ENCODE measurements around the gene LRFN4. TPM values are rescaled to one million over a fixed set of nuclear protein-coding genes. Genes with fewer than 3 reads are reported as not detected.

LRFN4 gene
- total RNA-seq, 1 experiment from 2014 or later: 66.7 TPM

DNA sequence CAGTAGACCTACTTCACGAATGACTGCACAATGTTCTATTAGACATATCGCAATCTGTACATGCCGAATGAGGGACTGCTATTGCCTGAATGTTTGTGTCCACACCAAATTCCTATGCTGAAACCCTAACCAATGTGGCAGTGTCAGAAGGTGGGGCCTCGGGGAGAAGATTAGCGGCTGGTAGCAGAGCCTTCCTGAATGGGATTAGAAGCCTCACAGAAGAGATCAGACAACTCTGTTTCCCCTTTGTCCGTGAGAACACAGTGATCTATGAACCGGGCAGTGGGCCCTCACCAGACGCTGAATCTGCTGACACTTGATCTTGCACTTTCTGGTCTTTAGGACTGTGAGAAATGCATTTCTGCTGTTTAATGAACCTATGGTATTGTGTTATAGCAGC, 33.1 kb downstream of the LRFN4 start:
- Mint-ChIP-seq H3K9me3 (no peaks in the 10 kb centered on the region; a peak in 1 of 5 replicates), H3K4me3 (peak overlapping the region in 1 of 2 experiments; percentile 35; a peak in 1 of 5 replicates), H3K4me1 (peaks cover 48 to 66% of the 10 kb centered on the region in 2 experiments), H3K27me3 (ENCODE audit: low read depth) (no peaks in the 10 kb centered on the region), H3K36me3 (ENCODE audit: insufficient read depth in 1 of 3, low read depth in 3 of 3) (peaks cover 0 to 5% (median 0%) of the 10 kb centered on the region in 3 experiments; a peak in 1 of 7 replicates), H3K27ac (peak overlapping the region; percentile 26 to 89 (median 59); a peak in 3 of 7 replicates)
- Histone ChIP-seq H2BK20ac (ENCODE audit: low read depth, low read length, poor library complexity, severe bottlenecking) (no peak overlapping the region), H3K27ac (ENCODE audit: insufficient read length, low read depth, low read length) (no peak overlapping the region), H4K8ac (replicated peaks; ENCODE audit: insufficient read length, low read depth, low read length) (no peak overlapping the region), H4K20me1 (ENCODE audit: control insufficient read depth, insufficient read depth, insufficient read length) (no peaks in the 10 kb centered on the region), H2BK5ac (ENCODE audit: insufficient read length, low read length) (no peak overlapping the region), H3K4me1 (ENCODE audit: insufficient read depth, low read length) (peaks cover 5% of the 10 kb centered on the region; the same call in 1 of the 2 replicates), H3K4ac (ENCODE audit: low read depth, low read length) (no peak overlapping the region), H3K23ac (ENCODE audit: insufficient read length, low read depth, low read length) (no peak overlapping the region), H3K79me1 (ENCODE audit: insufficient read depth, low read depth, low read length, poor library complexity, severe bottlenecking) (no peaks in the 10 kb centered on the region), H4K5ac (ENCODE audit: insufficient read length, low read depth, low read length) (no peak overlapping the region), H2AFZ (ENCODE audit: low read length) (no peak overlapping the region), H3K56ac (ENCODE audit: insufficient read length, low read depth, low read length) (no peak overlapping the region), H3K4me2 (ENCODE audit: insufficient read depth, insufficient read length, low read length) (no peak overlapping the region), H3K14ac (ENCODE audit: insufficient read depth, low read length) (no peak overlapping the region), H3K23me2 (ENCODE audit: insufficient read length, low read depth, low read length, poor library complexity, severe bottlenecking) (no peaks in the 10 kb centered on the region), H3K79me2 (ENCODE audit: insufficient read depth, low read length) (no peaks in the 10 kb centered on the region), H3K27me3 (ENCODE audit: insufficient read depth, low read length) (no peaks in the 10 kb centered on the region), H2BK12ac (ENCODE audit: insufficient read length, low read depth, low read length) (no peak overlapping the region), H3K9me3 (ENCODE audit: control insufficient read depth, low read depth, low read length) (no peaks in the 10 kb centered on the region), H4K91ac (ENCODE audit: insufficient read length, low read depth, low read length) (no peak overlapping the region), H2BK120ac (ENCODE audit: low read depth, low read length, poor library complexity, severe bottlenecking) (no peak overlapping the region), H3K18ac (ENCODE audit: insufficient read length, low read depth, low read length) (no peak overlapping the region), H2BK15ac (ENCODE audit: low read depth, low read length) (no peak overlapping the region), H3T11ph (ENCODE audit: low read length) (no peak overlapping the region), H2AK5ac (ENCODE audit: insufficient read length, low read length) (no peak overlapping the region), H3K9ac (ENCODE audit: extremely low read depth, insufficient read length, low read length) (no peak overlapping the region)
- WGBS (ENCODE audit: extremely low coverage, insufficient read length, low lambda C conversion rate): no CpG with 5 or more reads among the region's 8 CpGs
- no peak for DNase-seq
- TF ChIP-seq, protein P1, sequence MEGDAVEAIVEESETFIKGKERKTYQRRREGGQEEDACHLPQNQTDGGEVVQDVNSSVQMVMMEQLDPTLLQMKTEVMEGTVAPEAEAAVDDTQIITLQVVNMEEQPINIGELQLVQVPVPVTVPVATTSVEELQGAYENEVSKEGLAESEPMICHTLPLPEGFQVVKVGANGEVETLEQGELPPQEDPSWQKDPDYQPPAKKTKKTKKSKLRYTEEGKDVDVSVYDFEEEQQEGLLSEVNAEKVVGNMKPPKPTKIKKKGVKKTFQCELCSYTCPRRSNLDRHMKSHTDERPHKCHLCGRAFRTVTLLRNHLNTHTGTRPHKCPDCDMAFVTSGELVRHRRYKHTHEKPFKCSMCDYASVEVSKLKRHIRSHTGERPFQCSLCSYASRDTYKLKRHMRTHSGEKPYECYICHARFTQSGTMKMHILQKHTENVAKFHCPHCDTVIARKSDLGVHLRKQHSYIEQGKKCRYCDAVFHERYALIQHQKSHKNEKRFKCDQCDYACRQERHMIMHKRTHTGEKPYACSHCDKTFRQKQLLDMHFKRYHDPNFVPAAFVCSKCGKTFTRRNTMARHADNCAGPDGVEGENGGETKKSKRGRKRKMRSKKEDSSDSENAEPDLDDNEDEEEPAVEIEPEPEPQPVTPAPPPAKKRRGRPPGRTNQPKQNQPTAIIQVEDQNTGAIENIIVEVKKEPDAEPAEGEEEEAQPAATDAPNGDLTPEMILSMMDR (conservative IDR thresholded peaks at IDR 0.05): no peak

All from H9 (cell line).